HG03103 (cell line): ENCODE results near the gene DELE1.

Experiments
- ATAC-seq: cut with Tn5 transposase; IDR thresholded peaks from one replicate; pipeline ENCODE4 v1.9.1; 2021; ENCODE audit warnings: low read depth; ENCODE audit not compliant: unreplicated experiment

Gene DELE1

DNA sequence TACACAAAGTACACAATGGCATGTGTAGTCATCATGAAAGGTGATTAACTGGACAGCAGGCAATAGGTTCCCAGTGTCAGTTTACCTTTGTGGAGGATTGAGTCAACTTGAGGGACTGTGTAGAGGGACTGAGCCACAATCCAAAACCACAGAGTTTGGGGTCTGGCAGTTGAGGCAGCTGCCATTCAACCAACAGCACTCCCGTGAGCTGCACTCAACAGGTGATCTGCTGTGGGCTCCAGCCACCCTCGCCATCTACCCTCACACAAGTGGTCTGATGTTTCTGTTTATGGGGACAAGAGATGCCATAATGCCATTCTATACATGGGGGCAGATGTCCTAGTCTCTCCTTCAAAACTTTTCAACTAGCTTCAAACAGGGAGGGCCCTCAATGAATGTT, 2.9 kb upstream of the DELE1 start:
- no peak for ATAC-seq

DNA sequence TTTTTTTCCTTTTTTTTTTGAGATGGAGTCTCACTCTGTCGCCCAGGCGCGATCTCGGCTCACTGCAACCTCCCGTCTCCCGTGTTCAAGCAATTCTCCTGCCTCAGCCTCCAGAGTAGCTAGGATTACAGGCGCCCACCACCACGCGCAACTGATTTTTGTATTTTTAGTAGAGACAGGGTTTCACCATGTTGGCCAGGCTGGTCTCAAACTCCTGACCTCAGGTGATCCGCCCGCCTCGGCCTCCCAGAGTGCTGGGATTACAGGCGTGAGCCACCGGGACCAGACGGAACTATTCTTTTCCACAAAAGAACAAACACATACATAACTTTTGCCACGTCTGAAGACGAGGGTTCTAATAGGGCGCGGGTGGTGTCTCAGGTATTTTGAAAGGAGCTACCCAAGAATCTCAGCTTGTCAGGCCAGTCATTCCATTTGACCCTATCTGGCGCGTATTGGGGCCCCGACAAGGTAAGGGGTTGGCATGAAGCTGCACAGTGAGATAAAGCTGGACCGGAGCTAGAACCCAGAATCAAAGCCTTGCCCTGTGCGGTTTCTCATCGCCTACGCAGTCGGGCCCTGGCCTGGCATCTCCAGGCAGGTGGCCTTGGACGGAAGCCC, 734 bp upstream of the DELE1 start:
- peak; percentile 0 for ATAC-seq

DNA sequence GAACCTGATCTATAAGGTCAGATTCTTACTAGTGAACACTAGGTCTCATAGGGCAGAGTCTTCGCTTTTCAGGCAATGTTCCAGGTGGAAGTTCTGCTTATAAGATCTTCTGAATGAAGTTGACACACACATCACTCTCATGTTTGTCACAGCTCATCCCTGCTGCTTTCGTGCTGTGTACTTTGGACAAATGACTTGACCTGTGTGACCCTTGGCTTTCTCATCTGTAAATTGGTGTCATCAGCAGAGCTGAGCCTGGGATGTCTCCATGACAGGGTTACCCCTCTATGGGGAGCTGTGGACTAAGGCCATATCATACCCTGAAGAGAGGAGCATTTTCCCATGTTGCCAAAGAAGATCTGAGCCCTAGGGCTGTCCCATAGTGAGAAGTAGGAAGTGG, 2.8 kb downstream of the DELE1 start:
- no peak for ATAC-seq

DNA sequence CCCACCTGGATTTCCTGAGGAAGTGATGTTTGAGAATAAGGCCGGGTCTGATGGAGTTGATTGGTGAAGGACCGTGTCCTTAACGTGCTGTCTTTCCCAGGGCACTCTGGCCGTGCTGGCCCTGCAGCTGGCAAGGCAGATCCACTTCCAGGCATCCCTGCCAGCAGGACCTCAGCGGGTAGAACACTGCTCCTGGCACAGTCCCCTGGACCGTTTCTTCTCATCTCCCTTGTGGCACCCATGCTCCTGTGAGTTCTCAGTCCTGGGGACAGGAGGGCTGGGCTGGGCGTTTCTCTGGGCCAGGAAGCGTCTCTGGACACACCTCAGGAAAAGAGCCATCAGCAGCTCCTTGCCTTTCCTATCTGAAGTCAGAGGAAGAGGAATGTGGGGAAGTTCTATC, 4.4 kb downstream of the DELE1 start:
- no peak for ATAC-seq

DNA sequence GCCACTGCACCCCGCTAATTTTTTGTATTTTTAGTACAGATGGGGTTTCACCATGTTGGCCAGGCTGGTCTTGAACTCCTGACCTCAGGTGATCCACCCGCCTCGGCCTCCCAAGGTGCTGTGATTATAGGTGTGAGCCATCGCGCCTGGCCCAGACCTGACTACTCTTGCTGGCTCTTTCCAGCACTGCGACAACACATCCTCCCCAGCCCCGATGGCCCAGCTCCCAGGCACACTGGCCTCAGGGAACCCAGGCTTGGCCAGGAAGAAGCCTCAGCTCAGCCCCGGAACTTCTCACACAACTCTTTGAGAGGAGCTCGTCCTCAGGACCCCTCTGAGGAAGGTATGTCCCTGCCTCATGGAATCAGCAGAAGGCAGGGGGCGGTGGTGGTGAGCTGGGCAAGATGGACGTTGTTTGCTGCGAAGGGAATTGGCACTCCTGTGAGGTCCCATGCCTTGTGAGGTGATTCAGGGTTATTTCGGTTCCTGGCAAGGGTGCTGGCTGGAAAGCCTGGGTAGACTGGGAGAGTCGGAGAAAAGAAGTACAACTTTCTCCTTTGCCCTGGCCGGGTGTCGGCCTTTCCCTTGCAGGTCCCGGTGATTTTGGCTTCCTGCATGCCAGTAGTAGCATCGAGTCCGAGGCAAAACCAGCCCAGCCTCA, 5.9 kb downstream of the DELE1 start:
- no peak for ATAC-seq

DNA sequence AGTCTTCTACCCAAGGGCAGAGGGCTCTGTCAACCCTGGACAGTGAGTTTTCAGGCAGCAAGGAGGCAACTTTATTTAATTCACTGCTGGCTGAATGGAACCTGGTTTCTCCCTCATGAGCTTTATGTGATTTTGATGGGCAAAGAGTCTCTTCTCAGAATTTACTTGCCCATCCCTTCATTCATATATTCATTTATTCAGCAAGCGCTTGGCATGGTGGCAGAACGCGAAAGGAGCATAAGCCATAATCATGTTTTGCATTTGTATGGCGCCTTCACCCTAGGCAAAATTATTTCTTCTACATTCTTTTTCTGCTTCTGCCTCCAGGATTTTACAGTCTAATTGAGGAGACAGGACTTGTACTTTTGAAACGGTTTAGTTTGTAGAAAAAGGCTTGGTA, 8.0 kb downstream of the DELE1 start:
- no peak for ATAC-seq

DNA sequence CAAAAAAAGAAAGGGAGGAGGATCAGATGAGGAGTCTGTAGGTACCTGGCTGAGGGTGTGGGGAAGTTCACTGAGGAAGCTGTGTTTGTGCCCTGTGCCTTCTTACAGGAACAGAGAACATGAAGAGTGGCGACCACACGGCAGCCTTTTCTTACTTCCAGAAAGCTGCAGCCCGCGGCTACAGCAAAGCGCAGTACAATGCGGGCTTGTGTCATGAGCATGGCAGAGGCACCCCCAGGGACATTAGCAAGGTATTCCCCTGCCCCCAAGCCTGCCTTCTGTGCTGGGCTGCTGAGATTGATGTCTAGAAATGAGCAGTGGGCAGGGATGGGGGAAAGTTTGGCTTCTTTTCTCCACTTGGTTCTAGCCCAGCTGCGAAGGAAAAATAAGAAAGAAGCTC, 9.5 kb downstream of the DELE1 start:
- ATAC-seq: no peak

DNA sequence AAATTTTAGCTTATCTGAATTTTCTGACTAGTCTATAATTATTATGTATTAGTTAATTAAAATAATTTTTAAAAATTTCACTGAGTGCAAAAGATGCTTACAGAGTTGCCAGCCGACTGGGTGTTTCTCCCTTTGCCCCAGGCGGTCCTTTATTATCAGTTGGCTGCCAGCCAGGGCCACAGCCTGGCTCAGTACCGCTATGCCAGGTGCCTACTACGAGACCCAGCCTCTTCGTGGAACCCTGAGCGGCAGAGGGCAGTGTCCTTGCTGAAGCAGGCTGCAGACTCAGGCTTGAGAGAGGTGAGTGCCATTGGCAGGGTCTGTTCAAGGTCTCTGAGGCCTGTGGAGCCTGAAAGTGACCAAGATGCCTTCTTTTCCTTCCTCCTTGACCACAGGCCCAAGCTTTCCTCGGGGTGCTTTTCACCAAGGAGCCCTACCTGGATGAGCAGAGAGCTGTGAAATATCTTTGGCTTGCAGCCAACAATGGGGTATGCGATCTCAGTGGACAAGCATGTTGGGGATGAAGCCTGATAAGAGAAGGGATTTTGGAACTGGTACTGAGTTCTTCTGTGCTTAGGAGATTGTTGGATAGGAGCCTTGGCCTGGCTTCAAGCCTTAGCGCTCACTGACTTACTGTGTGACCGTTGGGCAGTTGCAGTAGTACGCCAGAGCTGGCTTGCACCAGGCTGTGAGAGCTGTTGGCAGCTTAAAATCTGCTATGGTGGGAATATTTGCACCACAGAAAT, 10.6 kb downstream of the DELE1 start:
- ATAC-seq: no peak

DNA sequence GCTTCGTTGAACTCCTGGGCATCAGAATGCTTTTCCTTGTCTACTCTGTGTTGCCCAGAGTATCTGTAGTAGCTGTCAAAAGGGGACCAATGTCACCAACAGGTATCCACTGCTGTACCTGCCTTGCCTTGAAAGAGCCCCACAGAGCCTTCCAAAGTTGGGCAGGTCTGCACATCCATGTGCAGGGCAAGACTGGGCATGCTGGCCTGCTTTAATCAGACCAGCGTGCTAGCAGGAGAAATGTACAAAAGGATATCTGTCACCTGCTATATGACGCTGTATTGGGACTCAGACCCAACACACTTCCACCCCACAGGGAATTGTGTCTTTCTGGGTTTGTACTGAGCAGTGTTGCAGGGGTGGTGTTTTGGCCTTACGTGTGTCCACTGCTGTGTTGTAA, 11.9 kb downstream of the DELE1 start:
- no peak for ATAC-seq

DNA sequence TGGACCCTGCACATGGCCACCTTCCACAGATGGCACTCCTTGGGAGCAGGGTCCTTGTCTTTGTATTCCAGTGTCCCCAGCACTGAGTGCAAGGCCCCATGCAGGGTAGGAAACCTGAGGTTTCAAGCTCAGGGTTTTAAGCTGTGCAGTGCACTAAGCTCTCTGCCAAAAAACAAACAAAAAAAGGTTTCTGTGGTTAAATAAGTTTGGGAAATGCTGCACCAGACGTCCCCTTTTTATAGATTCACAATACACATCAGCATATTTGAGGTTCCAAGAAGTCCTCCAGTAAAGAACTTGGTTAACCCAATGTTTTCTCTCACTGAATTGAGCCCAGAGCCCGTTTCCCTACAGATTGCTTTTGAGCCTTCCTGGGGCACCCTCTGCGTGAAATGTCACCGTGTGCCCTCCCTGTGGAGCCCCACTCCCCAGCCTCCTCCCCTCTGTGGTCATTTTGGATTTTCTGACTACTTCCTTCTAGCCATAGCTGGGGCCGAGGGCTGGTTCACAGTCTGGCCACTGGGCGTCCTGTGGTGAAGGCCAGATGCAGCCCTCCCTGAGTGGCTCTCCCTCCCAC, 17.1 kb downstream of the DELE1 start:
- ATAC-seq: no peak

DNA sequence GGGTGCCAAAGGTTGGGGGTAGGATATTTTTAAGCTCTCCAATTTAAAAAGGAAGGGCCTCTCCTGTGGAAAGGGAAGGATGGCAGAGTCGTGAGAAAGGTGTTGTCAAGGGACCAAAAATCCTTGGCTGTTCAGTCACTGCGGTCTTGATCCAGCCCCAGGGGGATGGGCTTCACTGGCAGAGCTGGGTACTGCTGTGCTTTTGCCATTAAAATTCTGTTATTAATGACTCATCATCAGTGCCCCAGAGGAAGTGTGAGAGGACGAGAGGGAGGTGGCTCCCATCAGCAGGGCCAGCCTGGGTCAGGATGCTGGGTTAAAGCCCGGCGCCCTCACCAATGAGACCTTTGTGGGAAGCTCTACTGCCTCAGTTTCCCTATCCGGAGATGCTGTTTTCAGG, 17.6 kb downstream of the DELE1 start:
- ATAC-seq: no peak

DNA sequence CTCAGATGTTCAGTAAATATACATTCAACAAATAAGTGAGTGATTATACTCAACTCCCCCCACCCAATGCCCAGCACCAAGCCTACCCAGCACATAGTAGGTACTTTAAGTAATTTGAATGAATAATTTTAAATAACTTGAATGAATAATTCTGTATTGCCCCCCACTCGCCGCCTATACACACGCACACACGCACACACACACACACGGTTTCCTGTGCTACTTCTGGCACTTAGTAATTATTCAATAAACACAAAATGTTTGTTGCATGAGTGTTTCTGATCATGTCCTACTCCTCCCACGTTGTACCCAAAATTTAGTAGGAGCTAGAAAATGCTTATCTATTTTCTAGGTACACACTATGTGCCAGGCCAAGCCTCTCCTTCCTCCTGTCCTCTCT, 18.1 kb downstream of the DELE1 start:
- ATAC-seq: no peak

DNA sequence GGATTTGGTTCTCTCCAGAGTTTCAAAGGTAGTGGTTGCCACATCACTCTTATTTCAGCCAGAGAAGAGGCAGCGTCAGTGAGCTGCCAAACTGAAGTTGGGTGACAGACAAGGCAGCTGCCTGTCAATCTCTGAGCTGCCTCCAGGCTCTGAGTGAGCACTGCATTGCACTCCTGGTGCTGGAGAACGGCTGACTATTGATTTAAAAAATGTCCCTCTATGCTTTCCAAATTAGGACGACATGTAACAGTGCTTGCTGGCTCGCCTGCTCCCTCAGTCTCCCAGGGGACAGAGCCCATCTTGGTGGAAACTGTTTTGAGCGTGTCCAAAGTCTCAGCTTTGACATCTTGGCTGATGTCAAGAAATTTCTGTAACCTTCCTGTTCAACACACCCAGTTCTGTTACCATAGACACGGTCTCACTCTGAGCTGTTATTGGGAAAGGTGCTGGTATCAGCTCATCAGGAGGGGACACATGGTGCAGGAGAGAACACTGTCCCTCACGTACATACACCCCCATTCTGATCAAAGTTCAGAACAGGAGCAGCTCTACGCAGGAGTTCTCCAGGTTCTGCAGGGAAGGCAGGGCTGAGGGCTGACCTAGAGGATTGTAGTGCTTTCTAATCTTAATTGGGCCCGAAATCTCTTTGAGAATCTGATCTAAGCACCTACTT, 18.6 kb downstream of the DELE1 start:
- no peak for ATAC-seq

DNA sequence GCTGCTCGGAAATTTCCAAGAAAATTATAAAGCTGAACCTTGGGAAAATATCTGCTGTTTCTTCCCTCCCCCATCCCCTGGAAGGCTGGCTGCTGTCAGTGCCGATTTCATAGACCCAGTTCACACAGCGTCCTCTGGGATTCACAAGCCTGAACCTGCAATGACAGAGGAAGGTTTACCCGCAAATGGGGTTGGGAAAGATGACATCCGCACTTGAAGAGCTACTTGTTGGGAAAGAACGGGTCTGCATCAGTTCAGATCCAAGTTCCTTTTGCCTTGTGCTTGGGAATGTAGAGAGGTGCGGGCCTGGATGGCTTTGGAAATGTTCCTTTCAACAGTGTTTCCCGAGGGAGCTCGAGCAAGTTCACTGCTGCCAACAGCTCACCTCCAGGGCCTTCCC, 20.4 kb downstream of the DELE1 start:
- no peak for ATAC-seq

DNA sequence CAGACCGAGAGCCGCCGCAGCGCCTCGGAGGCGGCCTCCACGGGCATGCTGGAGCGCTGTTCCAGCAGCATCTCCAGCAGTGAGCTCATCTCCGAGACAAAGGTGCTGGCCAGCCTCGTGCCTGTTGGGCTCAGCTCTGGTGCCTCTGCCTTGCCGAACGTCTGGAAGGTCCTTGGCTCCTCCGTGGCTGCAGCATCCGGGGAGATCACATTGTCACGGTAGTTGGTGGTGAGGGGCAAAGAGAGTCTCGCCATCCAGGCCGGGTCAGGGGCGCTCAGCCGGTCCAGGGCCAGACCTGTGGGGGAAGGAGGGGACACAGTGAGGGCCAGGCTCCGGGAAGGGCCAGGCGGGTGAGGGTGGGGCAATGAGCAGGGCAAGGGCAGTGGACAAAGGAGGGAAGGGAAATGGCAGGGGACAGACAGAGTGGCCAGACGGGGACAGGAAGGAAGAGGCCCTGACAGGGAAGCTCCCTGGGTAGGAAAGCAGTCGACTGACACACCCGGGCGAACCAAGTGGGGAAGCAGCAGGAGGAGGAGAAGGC, 21.9 kb downstream of the DELE1 start:
- no peak for ATAC-seq

DNA sequence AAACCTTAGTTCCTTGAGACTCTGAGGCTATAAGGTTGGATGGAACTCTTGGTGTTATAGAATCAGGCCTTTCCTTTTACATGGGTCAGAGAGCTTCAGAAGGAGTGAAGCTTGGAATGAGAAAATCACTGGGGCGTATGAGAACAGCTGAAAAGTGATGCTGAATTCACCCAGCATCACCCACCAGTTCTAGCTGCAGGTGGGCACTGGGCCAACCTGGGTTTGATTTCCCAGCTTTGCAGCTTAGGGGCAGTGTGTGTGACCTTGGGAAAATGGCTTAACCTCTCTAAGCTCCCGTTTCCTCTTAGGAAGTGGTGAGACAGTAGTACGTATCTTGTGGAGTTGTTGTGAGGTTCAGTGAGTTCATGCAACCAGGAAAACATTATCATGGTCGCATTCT, 23.6 kb downstream of the DELE1 start:
- ATAC-seq: no peak

DNA sequence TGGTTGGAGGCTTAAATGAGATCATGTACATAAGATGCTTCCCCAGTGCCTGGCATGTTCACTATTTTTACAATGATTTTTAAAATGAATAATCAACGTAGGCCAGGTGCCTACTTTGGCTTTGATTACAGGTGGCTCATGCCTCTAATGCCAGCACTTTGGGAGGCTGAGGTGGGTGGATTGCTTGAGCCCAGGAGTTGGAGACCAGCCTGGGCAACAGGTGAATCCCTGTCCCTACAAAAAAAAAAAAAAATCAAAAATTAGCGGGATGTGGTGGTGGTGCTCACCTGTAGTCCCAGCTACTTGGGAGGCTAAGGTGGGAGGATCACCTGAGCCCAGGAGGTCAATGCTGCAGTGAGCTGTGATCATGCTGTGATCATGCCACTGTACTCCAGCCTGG, 25.1 kb downstream of the DELE1 start:
- ATAC-seq: no peak

DNA sequence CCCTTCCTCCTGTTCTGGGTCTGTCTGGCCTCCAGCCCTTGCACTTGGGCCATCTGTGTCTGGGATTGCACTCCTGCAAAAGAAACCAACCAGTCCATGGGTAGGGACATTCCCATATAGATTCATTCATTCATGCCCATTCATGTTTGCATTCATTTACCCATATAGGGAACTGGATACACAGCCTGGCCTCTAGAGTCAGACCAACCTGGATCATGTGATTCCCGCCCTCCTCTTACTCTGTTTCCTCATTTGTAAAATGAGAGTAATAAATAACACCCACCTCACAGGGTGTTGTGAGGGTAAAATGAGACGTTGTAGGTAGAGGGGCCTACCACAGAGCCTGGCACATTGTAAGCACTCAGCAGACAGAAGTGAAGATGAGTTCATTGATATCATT, 25.8 kb downstream of the DELE1 start:
- ATAC-seq: no peak

DNA sequence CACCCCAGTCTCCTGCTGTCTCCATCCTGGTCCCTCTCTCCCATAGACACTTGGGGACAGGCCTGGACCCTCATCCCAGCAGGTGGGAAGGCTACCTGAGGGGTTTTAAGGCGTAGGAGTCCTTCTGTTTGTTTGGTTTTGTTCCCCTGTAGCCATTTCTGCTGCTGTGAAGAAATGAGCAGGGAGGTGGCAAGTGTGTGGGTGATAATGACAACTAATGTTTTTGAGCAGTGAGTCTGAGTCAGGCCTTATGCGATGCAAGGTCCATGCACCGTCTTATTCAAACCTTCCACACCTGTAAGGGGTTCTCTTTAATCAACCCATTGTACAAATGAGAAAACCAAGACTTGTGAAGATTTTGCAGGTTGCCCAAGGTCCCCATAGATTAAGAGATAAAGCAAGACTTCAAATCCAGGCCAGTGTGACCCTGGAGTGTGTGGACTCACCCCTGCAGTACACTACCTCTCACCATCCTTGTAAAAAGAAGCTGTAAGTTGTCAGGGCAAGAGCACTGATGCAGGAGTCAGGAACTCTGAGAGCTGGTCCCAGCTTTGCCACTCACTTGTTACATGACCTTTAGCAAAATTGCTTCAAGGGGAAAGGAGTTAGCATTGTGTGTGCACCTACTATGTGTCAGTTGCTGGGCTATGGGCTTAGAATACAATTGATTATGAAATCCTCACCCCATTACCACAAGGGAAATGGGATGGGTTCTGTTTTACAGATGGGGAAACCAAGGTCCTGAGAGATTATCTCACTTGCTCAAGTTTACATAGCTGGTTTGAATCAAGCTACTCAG, 26.7 kb downstream of the DELE1 start:
- no peak for ATAC-seq

DNA sequence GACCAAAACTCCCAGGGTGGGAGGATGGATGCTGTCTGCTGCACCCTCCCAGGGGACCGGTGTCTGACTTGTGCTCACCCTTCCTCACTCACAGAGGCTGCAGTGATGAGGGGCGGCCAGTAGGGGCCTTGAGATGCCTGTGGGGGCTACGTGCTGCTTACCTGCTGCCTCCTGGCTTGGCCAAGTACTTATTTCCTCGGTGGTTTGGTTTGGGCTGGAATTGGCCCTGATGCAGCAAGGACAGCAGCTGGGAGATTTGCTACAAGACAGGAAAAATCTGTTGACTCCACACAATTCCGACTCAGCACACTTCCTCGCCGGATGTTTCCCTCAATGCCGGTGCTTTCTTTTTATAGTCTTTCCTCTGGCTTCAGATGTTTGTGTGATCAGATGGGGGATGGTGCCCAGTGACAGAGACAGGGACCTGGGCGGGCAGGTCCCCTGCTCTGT, 27.7 kb downstream of the DELE1 start:
- ATAC-seq: peak; percentile 81
